Ammon's horn (tissue), 1 donor: ENCODE measurements around the gene PHACTR1.
"Not testable (repeated sequence)": the region's sequence is repeated elsewhere in the genome, so short reads cannot be mapped to it uniquely, and the experiment has no call there.

Source experiments
- DNase-seq: peaks from one replicate; pipeline ENCODE4 v3.0.0-alpha.2; 2016; ENCODE audit warnings: low spot score

The PHACTR1 gene

DNA sequence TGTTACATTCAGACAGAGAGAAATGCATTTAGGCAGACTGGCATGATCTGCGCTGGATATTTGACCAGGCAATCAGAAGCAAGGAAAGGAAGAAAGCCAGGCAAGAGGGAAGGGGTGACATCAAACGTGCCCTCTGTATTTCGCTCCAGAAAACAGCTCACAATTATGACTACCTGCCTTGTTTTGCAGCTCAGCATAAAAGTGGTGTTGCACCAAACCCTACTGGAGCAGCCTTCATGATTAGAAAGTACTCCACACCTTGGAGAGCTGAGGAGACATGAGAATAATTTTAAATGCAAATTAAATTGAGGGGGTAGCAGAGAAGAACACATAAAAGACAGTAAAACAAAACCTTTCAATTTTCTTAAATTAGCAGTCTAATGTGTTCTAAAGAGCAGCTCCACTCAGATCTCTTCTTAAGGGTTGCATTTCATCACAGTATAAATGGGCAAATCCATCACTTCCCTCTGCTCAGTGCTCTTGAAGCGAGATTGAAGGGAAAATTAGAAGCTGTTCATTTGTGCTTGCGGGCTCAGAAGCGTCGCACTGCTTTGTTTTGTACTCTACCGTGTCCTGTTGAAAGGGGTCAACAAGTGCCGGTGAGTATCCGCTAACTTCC, at the start of gene PHACTR1:
PHACTR1 (plus strand) TSS at position 470 of the 619 bp plus-strand sequence.
- peak; percentile 22 for DNase-seq

DNA sequence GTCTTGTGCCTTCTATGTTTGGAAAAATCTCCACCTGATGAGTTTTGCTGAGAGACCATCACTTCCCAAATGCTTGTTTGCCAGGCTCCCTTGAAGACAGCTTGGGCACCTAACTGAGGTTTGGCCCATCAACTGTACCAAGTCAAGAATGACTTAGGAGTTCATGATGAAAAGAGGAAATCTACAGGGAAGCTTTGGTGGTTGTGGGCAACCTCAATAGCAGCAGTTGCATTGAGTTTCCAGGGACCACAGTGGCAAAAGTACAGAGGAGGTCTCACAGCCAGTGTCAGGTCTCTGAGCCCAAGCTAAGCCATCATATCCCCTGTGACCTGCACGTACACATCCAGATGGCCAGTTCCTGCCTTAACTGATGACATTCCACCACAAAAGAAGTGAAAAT, 49.7 kb upstream of the PHACTR1 start:
- DNase-seq: no peak

DNA sequence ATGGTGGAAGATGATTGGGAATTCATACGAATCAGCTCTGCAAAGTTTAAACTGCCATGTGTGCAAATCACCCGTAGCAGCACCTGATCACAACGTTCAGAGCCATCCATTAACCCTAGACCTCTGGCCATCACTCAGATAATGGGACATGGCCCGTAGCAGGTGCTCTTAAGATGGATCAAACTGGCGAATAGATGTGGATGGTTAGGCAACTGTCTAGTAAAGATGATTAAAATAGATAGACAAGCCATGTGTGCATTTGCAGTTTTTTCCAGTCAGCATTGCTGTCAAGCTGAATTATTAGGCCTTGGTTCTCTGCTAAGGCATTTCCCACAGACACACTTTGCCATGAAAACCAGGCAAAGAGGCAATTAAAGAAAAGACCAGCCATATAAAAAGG, 40.6 kb upstream of the PHACTR1 start:
- no peak for DNase-seq

DNA sequence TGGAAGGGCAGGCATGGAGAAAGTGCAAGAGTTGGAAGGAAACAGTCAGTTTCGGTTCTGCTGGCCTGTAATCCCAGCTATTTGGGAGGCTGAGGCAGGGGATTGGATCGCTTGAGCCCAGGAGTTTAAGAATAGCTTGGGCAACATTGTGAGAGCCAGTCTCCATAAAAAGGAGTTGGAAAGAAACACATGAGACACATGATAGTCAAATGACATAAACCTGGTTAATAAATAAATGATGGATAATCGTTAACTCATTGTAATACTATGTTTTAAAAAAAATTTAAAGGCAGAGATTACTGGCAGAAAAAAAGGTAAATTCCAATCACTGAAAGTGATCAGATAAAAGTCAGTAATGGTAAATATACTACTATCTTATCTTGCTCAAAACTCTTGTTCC, 37.2 kb upstream of the PHACTR1 start:
- DNase-seq: no peak

DNA sequence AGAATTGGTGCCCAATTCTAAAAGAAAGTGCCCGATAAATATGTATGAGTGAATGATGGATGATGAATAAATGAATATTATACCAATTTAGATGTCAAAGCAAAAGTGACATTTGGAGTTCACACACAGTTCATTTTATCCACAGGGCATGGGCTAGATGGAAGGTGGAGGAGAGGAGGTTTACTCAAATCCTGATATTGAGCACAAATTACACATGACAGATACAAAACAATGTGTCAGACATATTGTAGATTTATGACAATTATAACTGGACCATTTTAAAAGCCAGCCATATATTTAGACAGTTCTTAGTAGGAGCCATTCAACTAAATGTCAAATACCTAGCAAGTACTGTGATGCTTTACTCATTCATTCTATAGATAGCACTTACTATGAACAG, 23.4 kb upstream of the PHACTR1 start:
- no peak for DNase-seq

DNA sequence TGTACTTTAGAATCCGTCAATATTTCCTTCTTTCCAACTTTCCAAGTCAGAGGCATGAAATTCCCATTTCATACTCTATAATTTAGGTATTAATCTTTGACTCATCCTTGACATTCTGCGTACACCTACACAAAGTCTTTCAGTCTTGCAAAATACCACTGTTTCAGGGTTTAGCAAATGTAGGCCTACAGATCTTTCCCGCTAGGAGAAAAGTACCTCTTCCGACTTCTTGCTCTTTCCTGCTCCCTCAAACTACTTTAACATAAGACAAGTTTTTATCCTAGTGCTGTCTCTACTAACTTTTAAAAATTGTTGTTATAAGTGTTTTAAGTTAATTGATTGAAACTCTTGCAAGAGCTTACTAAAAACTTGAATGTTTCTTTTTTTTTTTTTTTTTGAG, 18.3 kb upstream of the PHACTR1 start:
- DNase-seq: no peak

DNA sequence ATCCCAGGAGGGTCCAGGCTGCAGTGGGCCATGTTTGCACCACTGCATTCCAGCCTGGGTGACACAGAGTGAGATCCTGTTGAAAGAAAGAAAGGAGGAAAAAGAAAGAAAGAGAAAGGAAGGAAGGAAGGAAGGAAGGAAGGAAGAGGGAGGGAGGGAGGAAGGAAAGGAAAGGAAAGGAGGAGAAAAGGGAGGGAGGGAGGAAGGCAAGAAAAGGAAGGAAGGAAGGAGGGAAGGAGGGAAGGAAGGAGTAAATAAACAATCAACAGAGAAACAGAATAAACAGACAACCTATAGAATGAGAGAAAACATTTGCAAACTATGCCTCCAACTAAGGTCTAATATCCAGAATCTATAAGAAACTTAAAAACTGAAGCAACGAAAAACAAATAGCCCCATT, 11.6 kb upstream of the PHACTR1 start:
- no peak for DNase-seq

DNA sequence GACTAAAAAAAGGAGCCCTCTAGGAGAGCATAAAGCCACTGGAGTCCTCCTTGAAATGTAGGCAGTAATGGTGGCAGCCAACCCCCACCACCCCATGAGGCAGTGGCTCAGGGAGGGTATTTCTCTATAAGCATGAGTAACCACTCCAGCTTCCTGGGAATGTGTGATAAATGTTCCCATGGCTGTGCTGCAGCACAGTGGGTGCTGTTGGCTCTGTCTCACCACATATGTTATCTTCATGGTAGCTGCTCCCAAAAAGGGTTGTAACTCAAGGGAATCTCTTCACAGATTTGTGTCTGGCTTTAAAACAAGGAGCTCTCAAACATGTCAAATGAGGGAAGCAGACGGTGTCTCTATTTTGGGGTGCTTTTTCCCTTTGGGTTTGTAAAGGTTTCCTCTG, 7.5 kb upstream of the PHACTR1 start:
- DNase-seq: peak; percentile 55

DNA sequence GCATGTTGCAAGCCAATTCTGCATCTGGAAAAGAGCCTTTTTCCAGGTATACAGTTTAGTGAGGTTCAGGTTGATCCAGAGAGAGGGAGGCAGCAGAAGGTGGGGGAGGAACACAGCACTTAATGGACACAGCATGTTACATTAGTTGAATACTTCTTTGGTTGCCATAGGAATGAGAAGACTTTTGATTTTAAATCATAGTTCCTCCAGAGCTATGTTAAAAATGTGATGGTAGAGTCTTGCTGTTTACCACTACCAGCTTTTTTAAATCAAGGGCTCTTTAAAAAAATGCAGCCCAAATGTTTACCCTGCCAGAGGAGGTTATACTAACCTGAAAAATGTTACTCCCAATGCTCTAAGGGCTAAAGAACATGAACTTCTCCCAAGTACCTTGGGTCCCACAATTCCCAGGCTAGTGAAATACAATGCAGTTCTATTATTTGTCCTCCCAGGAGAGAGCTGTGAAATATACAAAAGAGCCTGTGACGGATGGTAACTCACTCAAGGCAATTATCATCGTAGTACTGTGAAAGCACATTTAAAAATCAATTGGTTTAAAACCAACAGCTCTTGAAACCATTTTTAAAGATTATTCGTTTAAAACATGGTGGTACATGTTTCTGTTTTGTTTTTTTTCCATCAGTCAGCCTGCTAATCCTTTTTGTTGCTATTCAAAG, 6.9 kb upstream of the PHACTR1 start:
- no peak for DNase-seq

DNA sequence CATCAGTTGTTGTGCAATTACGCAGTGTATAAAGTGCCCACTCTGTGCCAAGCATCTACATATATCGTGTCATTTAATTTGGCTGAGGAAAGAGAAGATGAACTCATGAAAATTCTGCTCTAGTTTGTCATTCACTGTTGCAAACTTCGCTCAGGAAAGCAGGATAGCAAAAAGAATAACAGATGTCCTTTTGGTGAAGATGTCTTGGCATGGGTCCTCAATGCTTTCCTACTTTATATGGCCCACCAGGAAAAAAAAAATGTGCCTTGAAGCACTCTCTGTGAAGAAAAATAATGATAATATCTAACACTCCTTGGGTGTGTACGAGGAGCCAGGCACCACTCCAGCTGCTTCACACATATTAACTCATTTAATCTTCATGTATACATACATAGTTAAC, 5.6 kb upstream of the PHACTR1 start:
- DNase-seq: no peak

DNA sequence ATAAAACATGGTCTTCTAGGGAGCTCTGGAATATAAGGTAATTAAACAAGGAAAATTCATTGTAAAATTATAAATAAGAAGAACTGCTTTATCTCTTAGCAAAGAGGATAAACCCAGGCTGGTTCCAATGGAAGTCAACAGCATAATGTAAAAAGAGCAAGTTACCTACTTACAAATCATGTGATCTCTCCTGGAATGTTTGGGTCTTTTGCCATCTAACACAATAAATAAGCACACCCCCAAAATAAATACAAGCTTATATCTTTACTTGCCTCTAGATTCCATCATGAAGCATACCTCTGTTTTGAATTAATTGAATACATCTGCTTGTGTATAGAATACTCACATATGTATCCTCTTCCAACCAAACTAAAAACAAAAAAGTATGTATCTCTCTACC, 2.5 kb upstream of the PHACTR1 start:
- no peak for DNase-seq

DNA sequence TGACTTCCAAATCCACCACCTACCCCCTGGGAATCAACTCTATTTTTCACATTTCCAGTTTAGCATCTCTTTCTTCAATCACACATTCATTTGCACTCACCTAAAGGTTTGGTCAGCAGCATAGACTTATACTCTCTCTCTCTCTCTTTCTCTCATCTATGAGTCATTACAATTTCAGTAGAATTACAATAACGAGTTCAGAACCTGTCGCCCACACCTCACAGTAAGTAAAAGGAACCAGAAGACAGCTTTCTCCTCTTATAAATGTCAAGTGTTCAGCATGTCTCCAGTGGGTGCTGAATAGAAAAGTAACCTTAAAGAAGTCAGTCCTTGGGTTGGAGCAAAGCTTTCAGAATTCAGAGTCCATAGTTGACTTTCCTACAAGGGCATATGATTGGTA, 1.1 kb upstream of the PHACTR1 start:
- DNase-seq: no peak

DNA sequence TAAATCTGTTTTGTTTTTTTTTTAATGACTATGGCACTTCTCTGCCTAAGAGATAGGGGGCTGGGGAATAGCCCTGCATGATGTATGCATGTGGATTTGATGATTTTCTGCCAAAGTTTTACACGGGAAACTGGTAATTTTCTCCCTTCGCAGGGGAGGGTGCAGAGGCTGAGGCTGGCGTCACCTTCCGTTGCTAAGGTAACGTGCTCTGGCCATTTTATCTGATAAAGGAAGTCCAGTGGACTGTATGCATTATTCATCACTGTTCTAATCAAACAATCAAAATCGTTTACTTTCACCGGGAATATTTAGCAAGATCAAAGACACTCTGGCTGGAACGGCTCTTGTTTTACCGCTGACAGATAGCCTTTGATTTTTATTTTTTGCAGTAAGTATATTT, 789 bp downstream of the PHACTR1 start:
- peak; percentile 26 for DNase-seq

DNA sequence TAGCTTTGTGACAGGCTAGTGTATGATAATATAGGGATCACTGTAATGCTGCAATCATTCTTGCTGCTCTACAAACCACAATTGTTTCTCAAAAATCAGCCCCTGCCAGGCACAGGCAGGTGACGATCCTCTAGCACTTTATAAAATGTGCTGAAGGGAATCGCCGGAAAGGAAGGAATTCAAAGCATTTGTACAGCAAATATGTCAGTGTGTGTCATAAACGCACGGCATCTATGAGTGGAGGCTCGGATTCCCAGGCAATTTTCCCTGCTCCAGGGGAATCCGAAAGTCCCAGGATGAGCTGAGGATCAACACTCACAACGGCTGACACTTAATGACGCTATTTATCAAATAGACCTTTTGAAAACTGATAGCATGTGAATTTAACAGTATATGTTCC, 1.4 kb downstream of the PHACTR1 start:
- no peak for DNase-seq

DNA sequence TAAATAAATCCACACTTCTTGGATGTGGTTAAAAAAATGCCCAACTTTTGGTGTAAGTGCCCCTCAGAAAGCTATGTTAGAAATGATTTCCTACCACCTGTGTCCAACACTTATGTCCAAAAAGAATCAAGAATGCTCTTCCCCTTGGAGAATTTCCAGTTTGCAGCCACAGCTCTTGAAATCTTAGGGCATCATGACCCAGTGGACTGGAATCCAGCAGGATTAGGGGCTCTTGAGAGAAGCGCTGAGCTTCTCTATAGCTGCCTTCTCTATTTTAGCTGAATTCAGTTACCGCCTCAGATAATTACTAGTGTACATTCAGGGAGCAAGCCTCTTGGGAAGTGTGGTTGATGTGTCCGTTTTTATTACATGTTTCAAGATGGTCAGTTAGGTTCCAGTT, 2.5 kb downstream of the PHACTR1 start:
- no peak for DNase-seq

DNA sequence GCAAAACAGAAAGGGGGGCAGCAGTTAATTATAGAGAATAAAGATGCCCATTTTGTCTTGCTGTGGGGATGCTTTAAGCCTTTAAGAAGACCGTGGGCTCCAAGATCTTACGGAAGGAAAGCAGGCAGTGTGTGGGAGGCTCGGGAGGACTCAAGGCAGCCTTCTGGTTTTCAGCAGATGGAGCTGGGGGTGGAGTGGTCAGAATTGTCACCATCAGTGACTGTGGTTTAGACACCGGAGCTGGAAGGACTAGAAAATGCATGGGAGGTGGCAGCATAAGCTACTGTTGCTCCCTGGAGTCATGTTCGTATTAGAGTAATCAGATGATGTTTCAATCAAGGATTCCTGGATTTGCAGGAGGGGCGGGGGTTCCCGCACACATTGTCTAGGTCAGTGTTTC, 3.7 kb downstream of the PHACTR1 start:
- no peak for DNase-seq

DNA sequence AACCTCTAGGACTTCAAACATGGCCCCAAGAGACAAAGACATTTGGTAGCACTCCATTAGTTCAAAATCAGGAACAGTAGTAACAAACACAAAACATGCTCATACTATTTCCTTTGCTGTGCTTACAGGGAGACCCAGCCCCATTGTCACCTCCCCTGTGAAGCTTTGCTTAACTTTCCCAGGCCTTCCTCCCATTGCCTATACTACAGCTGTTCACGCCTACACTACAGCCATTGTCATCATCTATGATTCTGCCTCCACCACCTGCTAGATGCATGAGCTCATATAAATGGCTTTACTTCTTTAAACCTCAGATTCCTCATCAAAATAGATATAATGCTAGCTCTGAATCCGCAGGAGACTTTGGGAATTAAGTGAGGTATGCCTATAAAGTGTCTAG, 8.7 kb downstream of the PHACTR1 start:
- no peak for DNase-seq

DNA sequence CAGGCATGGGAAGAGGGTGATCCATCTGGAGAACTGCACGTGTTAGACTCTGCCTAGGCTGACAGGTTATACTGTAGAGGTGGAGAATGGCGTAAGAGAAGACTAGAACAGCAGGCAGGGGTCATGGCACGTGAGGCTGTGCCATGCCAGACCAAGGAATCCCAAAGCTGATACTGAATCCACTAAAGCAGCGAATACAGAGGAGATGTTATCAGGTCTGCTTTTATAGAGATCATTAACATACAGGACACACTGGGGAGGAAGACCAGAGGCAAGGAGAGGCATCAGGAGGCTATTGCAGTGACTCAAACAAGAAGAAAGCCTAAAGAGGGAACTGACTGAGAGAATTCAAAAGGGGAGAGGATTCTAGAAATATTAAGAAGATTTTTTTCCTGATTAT, 12.9 kb downstream of the PHACTR1 start:
- no peak for DNase-seq

DNA sequence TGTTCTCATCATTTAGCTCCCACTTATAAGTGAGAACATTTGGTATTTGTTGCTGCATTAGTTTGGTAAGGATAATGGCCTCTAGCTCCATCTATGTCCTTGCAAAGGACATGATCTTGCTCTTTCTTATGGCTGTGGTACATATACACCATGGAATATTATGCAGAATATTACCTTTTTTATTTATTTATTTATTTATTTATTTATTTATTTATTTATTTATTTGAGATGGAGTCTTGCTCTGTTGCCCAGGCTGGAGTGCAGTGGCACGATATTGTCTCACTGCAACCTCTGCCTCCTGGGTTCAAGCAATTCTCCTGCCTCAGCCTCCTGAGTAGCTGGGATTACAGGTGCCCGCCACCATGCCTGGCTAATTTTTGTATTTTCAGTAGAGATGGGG, 14.2 kb downstream of the PHACTR1 start:
- not testable (repeated sequence) for DNase-seq

DNA sequence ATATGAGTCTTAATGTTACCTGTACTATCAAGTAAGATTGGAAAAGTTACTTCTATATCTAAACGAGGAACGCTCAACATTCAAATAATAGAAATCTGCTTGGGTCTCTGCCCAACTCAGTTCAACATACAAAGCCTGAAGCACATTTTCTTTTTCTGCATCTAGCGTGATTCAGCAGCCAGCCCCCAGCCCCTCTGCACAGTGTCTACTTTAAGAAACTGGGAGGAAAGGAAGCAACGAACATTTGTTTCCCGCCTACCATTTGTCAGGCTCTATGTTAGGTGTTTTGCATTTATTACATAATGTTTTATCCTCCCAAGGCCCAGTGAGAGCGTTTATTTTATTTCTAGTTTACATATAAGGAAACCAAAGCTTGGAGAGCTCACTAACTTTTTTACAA, 17.3 kb downstream of the PHACTR1 start:
- no peak for DNase-seq

DNA sequence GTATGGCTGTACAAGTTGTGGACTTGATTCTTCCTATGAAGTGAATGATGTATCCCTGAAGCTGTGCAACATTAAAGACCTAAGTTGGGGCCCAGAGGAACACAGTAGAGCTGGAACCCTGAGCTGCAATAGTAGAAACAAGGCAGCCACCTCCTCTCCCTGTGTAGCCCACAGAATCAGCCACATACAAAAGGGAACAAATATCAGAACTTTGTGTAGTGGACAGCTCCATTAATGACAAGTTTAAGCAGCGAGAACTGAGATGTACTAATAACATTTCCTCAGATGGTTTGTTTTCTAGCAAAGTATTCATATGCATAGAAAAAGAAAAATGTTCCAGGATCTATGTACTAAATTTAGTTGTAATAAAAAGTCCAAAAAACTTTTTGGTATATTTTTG, 19.2 kb downstream of the PHACTR1 start:
- DNase-seq: no peak

DNA sequence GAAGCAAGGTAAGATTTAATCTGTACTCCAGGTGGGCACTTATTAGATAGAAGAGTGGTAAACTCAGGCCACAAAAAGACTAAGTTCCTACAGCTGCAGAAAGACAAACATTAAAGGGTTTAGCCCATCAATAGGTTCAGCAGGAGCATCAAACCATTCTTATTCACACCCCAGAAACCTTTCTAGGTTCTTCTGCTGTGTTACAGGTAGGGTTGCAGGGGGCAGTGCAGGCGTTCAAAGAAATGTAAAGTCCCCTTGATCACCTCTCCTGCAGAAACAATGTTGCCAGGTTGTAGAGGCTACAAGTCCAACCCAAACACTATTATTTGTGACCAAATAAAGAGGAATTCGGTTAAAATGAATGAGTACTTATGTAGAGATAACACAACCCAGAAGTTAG, 31.8 kb downstream of the PHACTR1 start:
- no peak for DNase-seq

DNA sequence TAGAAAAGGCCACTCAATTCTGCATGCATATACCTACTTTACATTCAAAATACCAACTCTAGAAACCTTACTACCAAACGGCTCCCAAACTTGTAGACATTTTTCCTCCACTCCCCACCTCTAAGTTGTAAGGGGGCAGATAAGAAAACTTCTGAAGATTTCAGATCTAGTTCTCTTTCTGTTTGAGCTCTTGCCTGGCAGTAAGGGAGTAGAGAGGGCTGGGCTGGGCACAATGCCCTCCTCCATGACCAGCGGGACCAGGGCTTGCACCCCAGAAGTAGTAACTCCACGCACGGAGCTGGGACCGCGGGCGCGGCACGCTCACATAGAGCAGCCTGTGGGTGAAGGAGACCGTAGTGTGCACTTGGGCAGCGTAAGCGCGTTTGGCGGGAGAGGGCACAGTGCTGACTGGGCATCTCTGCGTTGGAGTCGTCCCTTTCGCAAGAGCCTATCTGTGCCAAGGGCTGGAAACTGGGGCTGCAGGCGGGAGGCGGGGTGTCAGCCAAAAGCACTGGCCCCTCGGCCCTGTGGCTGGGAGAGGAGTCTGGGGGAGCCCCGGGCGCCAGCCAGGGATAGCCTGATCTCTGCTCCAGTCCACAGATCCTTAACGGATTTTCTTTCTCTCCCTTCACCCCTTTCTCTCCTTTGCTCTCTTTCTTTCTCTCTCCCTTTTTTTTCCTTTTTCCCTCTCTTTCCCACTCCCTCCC, 32.4 kb downstream of the PHACTR1 start:
- no peak for DNase-seq
